Lower leg skin (tissue), 4 donors: ENCODE data around the gene CSNK2A3. TPM values are rescaled to one million over a fixed set of nuclear protein-coding genes. Genes with fewer than 3 reads are reported as not detected.
A peak's percentile ranks its signal among the peaks of the same experiment; 100 is the strongest.

Experiments
- DNase-seq, 2 donors: peaks; one replicate each; pipeline ENCODE4 v3.0.0-alpha.2; 2019; ENCODE audit warnings: low spot score in 2 of 2
- H3K4me3 ChIP-seq: fragments of 200-600 bp; sonication (generic); 2 replicates; pipeline ENCODE4 v1.5.1; 2017; ENCODE audit warnings: mild to moderate bottlenecking, low read depth; ENCODE audit not compliant: poor library complexity, severe bottlenecking
- POLR2A ChIP-seq, 2 donors: fragments of 450-650 bp; IDR thresholded peaks; one replicate each; pipeline ENCODE4 v1.6.1; 2016 to 2017; ENCODE audit warnings: antibody characterized with exemption in 2 of 2, mild to moderate bottlenecking in 1 of 2, moderate library complexity in 1 of 2
- WGBS, 2 donors: methylation state at CpG; one replicate each; pipeline ENCODE4 v1.1.5; 2018; 5-methylcytosine and 5-hydroxymethylcytosine counted together
- intact Hi-C: fragments of 100-400 bp; cut with DNase I; formaldehyde crosslinking; loops from one replicate; pipeline ENCODE4 v1.15.0; 2023; ENCODE audit warnings: low total_unique reads
- total RNA-seq, 4 donors: library from RNA; depleted of rRNA; stranded (reverse); fragments of >200 nt; gene quantifications; one replicate each; pipeline ENCODE4 v1.1.0, GENCODE V29; 2016
- TF ChIP-seq, protein P1 (sequence below), 3 donors: fragments of 450-650 bp; IDR thresholded peaks; one replicate each; pipeline ENCODE4 v1.5.1; 2016; ENCODE audit warnings: antibody characterized with exemption in 3 of 3, mild to moderate bottlenecking in 3 of 3, moderate library complexity in 2 of 3

The CSNK2A3 gene
- total RNA-seq, 4 donors from 2014 or later: 0.49 to 3.0 (median 0.84) TPM

DNA sequence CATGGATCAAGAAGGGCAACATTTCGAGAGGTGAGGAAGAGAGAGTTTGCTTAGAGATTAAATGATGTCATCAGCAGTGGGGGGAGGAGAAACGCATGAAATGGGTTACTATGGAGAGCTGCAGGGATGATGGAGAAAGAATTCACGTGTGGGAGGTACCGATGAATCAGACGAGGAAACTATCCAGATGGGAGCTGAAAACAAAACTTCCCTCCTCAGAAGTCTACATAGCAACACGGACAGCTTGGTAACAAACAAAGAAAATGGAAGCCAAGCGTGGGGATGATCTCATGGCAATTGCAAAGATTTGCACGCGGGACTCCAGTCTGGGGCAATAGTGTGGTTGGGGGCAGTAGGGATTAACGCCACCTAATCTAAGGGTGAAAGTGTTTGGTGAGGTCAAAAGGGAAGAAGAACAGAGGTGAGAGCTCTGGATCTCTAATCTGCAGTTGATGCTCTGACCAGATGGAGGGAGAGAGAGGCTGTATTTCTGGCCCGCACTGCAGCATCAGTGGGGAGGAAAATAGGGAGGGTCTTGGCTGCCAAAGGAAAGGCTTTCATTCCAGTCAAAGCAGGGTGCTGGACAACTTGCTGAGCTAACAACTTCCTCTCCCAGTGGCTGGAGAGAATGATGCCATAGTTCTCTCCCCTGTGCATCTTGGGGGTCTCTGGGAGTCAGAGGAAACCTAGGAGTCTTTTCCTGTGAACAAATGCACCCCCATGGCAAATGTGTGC lies 43.4 kb upstream of the CSNK2A3 start:
- intact Hi-C loops: no loop called here
- 57 to 61% methylated on average over 11 of the region's 11 CpGs for WGBS, 2 donors
- TF ChIP-seq, protein P1, sequence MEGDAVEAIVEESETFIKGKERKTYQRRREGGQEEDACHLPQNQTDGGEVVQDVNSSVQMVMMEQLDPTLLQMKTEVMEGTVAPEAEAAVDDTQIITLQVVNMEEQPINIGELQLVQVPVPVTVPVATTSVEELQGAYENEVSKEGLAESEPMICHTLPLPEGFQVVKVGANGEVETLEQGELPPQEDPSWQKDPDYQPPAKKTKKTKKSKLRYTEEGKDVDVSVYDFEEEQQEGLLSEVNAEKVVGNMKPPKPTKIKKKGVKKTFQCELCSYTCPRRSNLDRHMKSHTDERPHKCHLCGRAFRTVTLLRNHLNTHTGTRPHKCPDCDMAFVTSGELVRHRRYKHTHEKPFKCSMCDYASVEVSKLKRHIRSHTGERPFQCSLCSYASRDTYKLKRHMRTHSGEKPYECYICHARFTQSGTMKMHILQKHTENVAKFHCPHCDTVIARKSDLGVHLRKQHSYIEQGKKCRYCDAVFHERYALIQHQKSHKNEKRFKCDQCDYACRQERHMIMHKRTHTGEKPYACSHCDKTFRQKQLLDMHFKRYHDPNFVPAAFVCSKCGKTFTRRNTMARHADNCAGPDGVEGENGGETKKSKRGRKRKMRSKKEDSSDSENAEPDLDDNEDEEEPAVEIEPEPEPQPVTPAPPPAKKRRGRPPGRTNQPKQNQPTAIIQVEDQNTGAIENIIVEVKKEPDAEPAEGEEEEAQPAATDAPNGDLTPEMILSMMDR (IDR thresholded peaks at IDR 0.05): no peak
- TF ChIP-seq POLR2A (IDR thresholded peaks at IDR 0.05): no peak
- no peak for DNase-seq
- no peak overlapping the region for H3K4me3 ChIP-seq

DNA sequence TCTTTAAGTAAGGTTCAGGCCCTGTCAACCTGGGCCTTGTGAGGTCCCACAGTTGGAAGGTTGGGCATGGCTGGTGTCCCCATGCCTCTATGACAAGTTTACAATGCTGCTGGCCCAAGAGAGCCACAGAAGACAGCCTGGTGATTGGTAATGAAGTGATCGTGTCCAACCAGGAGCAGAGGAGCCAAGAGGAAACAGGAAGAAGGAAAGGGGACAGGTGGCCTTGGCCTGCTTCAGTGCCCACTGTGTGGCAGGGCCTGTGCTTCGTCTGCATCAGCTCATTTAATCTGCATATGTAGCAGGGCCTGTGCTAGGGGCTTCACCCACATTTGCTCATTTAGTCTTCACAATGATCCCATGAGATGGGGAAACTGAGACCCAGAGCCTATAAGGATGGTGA lies 42.1 kb upstream of the CSNK2A3 start:
- DNase-seq: no peak
- H3K4me3 ChIP-seq: no peak overlapping the region
- WGBS, 2 donors: 83 to 93% methylated on average over 2 of the region's 2 CpGs
- TF ChIP-seq POLR2A (IDR thresholded peaks at IDR 0.05): no peak
- intact Hi-C loops: no loop called here

DNA sequence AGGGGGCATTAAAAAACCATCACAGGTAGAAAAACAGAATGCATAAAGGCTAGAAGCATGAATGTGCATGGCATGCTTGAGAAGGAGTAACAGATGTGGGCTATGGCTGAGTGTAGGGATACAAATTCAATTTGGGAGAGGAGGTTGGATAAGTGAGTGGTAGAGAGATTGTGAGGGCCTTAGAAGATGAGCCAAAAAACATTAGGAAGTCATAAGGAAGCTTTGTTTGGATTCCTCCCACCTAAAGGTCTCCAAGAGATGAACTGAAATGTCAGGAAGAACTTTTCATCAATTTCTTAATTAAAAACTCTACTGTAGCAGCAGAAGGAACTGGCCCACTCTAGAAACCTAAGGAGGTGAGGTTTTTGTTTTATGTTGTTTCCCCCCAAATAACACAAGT lies 41.2 kb upstream of the CSNK2A3 start:
- intact Hi-C loops: no loop called here
- H3K4me3 ChIP-seq: no peak overlapping the region
- no peak for TF ChIP-seq POLR2A (IDR thresholded peaks at IDR 0.05)
- TF ChIP-seq, protein P1 (IDR thresholded peaks at IDR 0.05): no peak
- DNase-seq: no peak

DNA sequence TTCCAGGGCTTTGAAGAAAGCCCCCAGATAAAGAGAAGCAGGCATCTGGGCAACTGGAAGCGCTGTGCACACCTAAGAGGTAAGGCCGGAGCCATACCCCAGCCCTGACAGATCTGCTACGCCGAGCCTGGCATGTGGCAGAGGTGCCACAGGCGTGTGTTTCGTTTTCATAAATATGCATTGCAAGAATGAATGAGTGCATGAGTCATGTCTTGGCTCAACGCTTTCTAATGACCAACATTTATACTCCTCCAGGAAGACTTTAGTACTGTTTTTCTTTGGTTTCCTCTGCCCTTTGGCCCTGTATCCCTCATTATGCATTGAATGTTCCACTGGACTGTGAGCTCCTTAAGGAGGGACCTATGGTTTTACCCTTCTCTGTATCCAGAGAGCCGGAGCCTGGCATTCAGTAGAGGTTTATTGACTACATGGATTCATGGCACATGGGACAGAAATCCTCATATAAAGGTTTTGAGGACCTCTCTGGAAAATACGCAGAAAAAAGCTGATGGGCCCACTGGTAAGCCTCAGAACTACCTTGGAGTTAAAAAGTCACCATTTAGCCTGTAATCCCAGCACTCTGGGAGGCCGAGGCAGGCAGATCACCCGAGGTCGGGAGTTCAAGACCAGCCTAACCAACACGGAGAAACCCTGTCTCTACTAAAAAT lies 38.9 kb upstream of the CSNK2A3 start:
- no peak for DNase-seq
- no peak for TF ChIP-seq POLR2A (IDR thresholded peaks at IDR 0.05)
- TF ChIP-seq, protein P1 (IDR thresholded peaks at IDR 0.05): no peak
- 43 to 53% methylated on average over 13 of the region's 13 CpGs for WGBS, 2 donors
- H3K4me3 ChIP-seq: no peak overlapping the region
- intact Hi-C loops: no loop called here

DNA sequence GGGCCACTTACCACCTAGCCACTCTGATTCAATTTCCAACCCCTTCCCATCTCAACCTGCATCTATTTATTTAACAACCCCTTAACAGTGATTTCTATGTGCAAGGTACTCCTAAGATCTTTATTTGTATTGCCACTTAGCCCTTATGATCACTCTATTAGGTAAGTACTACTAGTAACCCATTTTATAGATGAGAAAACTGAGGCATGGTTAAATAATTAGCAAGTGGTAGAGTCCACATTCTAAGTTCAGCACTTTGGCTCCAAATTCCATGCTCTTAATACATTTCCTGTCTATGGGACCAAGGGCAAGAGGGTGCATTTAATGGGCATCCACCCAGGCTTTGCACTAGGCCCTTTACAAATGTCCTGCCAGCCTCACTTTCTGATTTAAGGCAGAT lies 38.1 kb upstream of the CSNK2A3 start:
- DNase-seq: no peak
- H3K4me3 ChIP-seq: no peak overlapping the region
- intact Hi-C loops: no loop called here
- TF ChIP-seq POLR2A (IDR thresholded peaks at IDR 0.05): no peak
- TF ChIP-seq, protein P1 (IDR thresholded peaks at IDR 0.05): no peak

DNA sequence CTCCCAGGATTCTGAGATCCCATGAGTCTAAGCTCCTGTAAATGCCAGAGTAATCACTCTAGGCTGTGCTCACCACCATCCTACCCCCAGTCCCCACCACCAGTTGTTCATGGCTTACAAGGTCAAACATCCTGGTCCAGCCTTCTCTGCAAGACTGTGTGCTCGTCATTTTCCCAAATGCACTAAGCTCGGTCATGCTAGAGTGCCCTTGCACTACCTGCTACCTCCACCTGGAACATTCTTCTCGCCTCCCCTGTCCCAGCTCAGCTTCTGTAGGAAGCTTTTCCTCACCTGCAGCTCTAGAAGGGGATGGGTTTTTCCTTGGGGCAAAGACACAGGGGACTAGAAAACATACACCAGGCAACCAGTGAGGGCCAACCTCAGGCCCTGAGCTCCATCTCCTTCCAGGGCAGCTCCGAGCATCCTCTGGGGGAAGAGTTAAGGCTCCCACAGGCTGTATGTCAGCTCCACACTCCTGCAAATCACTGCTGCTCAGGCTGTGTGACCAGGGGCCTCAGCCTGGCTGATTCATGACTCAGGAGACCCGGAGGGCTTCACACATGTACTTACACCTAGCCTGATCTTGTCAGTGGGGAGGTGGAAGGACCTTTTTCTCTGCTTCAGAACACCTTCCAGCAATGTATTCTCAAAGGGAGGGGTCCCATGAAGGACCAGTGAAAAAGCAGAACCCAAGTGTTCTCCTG lies 37.2 kb upstream of the CSNK2A3 start:
- H3K4me3 ChIP-seq: no peak overlapping the region
- peak in 1 of 2 donors; percentile 29 for DNase-seq
- intact Hi-C loops: no loop called here
- TF ChIP-seq POLR2A (IDR thresholded peaks at IDR 0.05): no peak
- TF ChIP-seq, protein P1 (IDR thresholded peaks at IDR 0.05): no peak
- WGBS, 2 donors: 94 to 97% methylated on average over 5 of the region's 5 CpGs
